ENCODE results near the gene RTN4RL1.

RTN4RL1 gene

DNA sequence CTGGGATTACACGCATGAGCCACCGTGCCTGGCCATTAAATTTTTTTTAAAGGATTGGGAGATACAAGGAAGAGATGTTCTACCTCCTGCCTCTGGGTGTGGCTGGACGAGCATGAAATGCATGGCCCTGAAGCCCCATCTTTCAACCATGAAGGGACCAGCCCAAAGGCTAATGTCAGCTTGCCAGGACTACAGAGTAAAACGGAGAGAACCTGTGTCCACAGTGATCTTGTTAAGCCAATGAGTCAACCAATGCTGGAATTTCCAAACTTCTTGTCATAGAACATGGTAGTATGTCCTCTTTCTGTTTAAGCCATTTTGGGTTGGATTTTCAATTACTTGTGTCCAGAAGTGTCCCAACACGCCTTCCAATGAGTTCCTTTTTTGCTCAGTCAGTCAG, 71.3 kb downstream of the RTN4RL1 start:
- H3K27ac ChIP-seq: no peak overlapping the region
- no peak overlapping the region for H3K9ac ChIP-seq

DNA sequence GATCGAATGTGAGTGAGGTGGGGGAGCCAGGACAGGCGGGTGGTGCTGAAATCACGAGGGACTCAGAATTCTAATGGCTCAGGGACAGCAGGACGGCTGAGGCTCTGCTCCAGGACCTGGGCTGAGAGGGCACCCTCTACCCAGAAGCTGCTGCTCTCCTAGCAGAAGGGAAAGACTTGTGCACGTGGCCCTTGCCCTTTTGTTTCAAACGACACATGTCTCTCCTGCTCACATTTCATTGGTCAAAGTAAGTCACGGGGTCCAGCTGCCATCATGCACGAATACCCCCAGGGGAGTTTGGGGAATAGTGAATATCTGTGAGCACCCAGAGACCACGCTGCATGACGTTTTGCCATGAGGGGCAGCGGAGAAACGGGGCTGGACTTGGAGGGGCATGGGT, 73.2 kb downstream of the RTN4RL1 start:
- peak overlapping the region in 2 of 11 experiments; percentile 6 to 20; a peak in 3 of 22 replicates for H3K4me2 ChIP-seq
- H4K20me1 ChIP-seq: no peaks in the 10 kb centered on the region
- no peak overlapping the region for H3K4me3 ChIP-seq
- TF ChIP-seq Cebpa-rat (IDR thresholded peaks at IDR 0.05): no peak
- no peaks in the 10 kb centered on the region for H3K27me3 ChIP-seq
- no peak overlapping the region for H3K9ac ChIP-seq
- peaks cover 0 to 43% (median 19%) of the 10 kb centered on the region in 10 experiments; a peak in 13 of 20 replicates for H3K4me1 ChIP-seq
- H3K9me3 ChIP-seq (replicated peaks in 1 of 11): peaks cover 0 to 5% (median 0%) of the 10 kb centered on the region in 11 experiments; a peak in 1 of 22 replicates
- no peaks in the 10 kb centered on the region for H3K36me3 ChIP-seq
- 0 out of 22 replicates have a peak overlapping the region, but pooled peaks of 1 of the 11 experiments have one; percentile 22 for H3K27ac ChIP-seq

More for the DNA sequence above, 71.3 kb downstream of the RTN4RL1 start:
- Histone ChIP-seq H4K20me1 (no peaks in the 10 kb centered on the region), H3K9me3 (replicated peaks in 1 of 11) (peaks cover 0 to 5% (median 0%) of the 10 kb centered on the region in 11 experiments; a peak in 1 of 22 replicates), H3K27me3 (no peaks in the 10 kb centered on the region), H3K36me3 (no peaks in the 10 kb centered on the region), H3K4me2 (no peak overlapping the region), H3K4me3 (no peak overlapping the region), H3K4me1 (peaks cover 9 to 48% (median 31%) of the 10 kb centered on the region in 10 experiments)
- TF ChIP-seq Cebpa-rat (IDR thresholded peaks at IDR 0.05): no peak

DNA sequence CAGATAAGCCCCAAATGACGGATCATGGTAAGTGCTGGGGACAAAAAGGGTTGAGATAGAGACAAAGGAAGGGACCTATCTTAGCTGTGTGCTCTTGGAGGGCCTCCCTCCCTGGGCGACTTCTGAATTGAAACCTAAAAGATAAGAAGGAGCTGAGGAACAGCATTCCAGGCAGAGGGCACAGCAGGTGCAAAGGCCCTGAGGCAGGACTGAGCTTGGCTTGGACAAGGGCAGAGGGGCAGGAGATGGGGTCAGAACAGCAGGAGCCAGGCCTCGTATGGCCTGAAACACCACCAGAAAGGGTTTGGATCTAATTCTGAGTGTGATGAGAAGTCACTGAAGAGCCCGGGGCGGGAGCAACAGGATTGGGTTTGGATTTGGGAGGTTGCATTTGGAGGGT, 75.4 kb downstream of the RTN4RL1 start:
- Histone ChIP-seq H3K36me3 (no peaks in the 10 kb centered on the region), H3K9me3 (replicated peaks in 1 of 11) (peaks cover 0 to 5% (median 0%) of the 10 kb centered on the region in 11 experiments; a peak in 1 of 22 replicates), H3K9ac (no peak overlapping the region), H3K27me3 (no peaks in the 10 kb centered on the region), H3K4me3 (no peak overlapping the region), H4K20me1 (no peaks in the 10 kb centered on the region), H3K4me2 (peak overlapping the region in 5 of 11 experiments; percentile 3 to 53 (median 34); a peak in 3 of 22 replicates), H3K4me1 (peaks cover 0 to 41% (median 22%) of the 10 kb centered on the region in 10 experiments; a peak in 13 of 20 replicates), H3K27ac (no peak overlapping the region)
- no peak for TF ChIP-seq Cebpa-rat (IDR thresholded peaks at IDR 0.05)

DNA sequence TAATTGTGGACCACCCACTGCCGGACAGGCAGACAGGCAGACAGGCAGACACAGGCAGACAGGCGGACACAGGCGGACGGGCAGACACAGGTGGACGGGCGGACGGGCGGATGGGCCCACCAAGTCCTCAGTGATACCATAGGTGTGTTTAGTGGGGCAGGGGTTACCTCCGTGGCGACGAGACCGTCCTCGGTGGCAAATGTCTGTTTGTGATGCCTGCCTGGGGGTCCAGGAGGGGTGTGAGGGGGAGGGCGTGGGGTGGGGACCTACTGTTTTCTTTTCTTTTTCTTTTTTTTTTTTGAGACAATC, 76.7 kb downstream of the RTN4RL1 start:
- H3K4me3 ChIP-seq: no peak overlapping the region
- H3K9ac ChIP-seq: no peak overlapping the region
- H3K36me3 ChIP-seq: no peaks in the 10 kb centered on the region
- H3K27ac ChIP-seq: no peak overlapping the region; a peak in 1 of 22 replicates
- H3K4me1 ChIP-seq: peaks cover 0 to 41% (median 22%) of the 10 kb centered on the region in 10 experiments; a peak in 13 of 20 replicates
- H3K9me3 ChIP-seq (replicated peaks in 1 of 11): peaks cover 0 to 5% (median 0%) of the 10 kb centered on the region in 11 experiments; a peak in 1 of 22 replicates
- H3K4me2 ChIP-seq: peak overlapping the region in 5 of 11 experiments; percentile 17 to 53 (median 30); a peak in 8 of 22 replicates
- no peak for TF ChIP-seq Cebpa-rat (IDR thresholded peaks at IDR 0.05)
- H3K27me3 ChIP-seq: no peaks in the 10 kb centered on the region
- H4K20me1 ChIP-seq: peaks cover 0 to 5% (median 0%) of the 10 kb centered on the region in 11 experiments; a peak in 2 of 22 replicates

DNA sequence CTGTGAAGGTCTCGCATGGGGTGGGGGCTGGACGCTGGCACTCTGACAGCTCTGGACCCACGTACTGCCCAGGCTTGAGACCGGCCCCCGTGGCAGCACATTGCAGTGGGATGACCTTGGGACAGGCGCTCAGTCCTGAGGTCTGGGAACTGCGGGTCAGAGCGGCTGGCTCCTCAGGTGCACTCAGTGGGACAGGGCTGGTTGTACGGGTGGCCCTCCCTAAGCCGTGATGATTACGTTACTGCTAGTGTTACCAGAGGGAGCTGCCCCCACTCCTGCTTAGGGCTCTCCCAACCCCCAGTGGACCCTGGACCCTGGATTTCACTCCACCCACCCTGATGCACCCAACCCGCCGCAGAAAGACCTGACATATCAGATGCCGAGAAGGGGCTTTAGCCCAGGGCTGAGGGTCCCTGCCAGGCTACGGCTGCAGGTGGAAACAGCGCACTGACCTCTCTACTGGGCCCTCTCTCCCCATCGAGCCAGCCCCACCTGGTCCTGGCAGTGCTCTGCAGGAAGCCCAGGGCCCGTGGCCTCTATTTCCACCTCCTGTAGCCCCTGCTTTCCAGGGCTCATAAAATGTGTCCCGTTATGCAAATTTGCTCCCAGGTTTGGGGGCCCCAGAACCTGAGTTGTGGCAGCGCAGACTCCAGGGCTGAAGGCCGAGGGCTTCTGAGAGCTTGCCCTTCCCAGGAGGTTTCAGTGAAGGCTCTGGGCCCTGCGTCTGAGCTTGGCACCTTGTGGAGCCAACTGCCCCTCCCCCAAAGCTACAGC, 77.2 kb downstream of the RTN4RL1 start:
- Histone ChIP-seq H3K4me1 (peaks cover 0 to 42% (median 22%) of the 10 kb centered on the region in 10 experiments; a peak in 13 of 20 replicates), H3K36me3 (no peaks in the 10 kb centered on the region), H3K27ac (no peak overlapping the region; a peak in 1 of 22 replicates), H3K27me3 (no peaks in the 10 kb centered on the region), H3K4me3 (no peak overlapping the region), H4K20me1 (peaks cover 0 to 10% (median 0%) of the 10 kb centered on the region in 11 experiments; a peak in 3 of 22 replicates), H3K4me2 (peak overlapping the region in 5 of 11 experiments; percentile 17 to 36 (median 30); a peak in 7 of 22 replicates), H3K9ac (0 out of 22 replicates have a peak overlapping the region, but pooled peaks of 2 of the 11 experiments have one; percentile 3 to 23), H3K9me3 (replicated peaks in 1 of 11) (peaks cover 0 to 5% (median 0%) of the 10 kb centered on the region in 11 experiments; a peak in 1 of 22 replicates)
- no peak for TF ChIP-seq Cebpa-rat (IDR thresholded peaks at IDR 0.05)

DNA sequence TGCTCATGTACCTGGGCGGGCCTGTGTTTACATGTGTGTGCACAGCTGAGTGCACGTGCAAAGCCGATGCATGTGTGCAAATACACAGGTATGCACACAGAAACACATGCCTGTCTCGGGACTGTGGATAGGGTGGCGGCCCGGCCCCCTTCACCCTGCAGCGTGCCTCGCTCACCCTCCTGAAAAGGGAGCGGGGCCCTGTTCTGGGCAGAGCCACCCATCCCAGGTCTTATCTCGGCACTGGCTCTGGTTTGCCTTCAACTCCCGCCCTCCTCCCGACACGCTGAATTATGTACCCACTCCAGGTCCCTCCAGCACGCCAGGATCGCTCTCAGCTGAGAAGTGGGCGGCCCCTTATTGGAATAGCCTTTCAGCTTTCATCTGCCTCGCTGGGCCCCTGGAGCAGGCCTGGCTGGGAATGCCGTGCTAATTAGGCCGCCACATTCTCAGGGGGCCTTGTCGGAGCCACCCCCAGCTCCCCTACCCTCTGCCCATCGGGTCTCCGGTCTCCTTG, 77.8 kb downstream of the RTN4RL1 start:
- Histone ChIP-seq H3K27me3 (no peaks in the 10 kb centered on the region), H3K9me3 (replicated peaks in 1 of 11) (peaks cover 0 to 5% (median 0%) of the 10 kb centered on the region in 11 experiments; a peak in 1 of 22 replicates), H4K20me1 (peaks cover 0 to 16% (median 4%) of the 10 kb centered on the region in 11 experiments; a peak in 5 of 22 replicates), H3K4me3 (no peak overlapping the region), H3K4me1 (peaks cover 0 to 45% (median 22%) of the 10 kb centered on the region in 10 experiments; a peak in 13 of 20 replicates), H3K36me3 (no peaks in the 10 kb centered on the region), H3K4me2 (no peak overlapping the region), H3K27ac (no peak overlapping the region), H3K9ac (no peak overlapping the region)
- no peak for TF ChIP-seq Cebpa-rat (IDR thresholded peaks at IDR 0.05)

DNA sequence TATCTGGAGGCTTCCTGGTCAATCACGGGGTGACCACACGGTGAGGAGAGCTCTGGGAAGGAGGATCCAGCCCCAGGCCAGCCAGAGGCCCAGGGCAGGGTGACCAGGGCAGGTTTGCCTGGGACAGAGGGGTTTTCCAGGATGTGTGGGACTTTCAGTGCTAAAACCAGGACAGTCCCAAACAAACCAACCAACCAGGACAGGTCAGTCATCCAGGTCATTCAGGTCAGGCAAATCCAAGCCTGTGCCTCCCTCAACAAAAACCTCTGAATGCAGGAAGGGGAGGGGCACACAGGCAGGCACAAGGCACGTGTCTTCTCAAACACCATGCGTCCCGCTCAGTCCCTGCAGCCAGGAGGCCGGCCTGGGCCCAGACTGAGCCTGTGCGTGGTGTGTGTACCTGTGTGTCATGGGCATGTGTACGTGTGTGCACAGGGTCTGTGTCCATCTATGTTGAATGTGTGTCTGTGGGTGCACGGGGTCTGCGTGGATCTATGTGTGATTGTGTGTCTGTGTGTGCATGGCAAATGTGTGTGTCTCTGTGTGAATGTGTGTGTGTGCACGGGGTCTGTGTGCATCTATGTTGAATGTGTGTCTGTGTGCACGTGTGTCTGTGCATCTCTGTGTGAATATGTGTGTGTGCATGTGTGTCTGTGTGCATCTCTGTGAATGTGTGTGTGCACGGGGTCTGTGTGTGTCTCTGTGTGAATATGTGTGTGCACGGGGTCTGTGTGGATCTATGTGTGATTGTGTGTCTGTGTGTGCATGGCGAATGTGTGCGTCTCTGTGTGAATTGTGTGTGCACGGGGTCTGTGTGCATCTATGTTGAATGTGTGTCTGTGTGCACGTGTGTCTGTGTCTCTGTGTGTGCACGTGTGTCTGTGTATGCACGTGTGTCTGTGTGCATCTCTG, 78.9 kb downstream of the RTN4RL1 start:
- H3K9me3 ChIP-seq (replicated peaks in 1 of 11): no peaks in the 10 kb centered on the region
- TF ChIP-seq Cebpa-rat (IDR thresholded peaks at IDR 0.05): no peak
- no peaks in the 10 kb centered on the region for H3K36me3 ChIP-seq
- H3K4me1 ChIP-seq: peaks cover 0 to 46% (median 26%) of the 10 kb centered on the region in 10 experiments; a peak in 14 of 20 replicates
- H3K9ac ChIP-seq: peak overlapping the region in 3 of 11 experiments; percentile 11 to 38 (median 31); a peak in 3 of 22 replicates
- H3K4me2 ChIP-seq: no peak overlapping the region
- no peak overlapping the region for H3K4me3 ChIP-seq
- no peaks in the 10 kb centered on the region for H3K27me3 ChIP-seq
- H3K27ac ChIP-seq: no peak overlapping the region
- peaks cover 0 to 22% (median 4%) of the 10 kb centered on the region in 11 experiments; a peak in 6 of 22 replicates for H4K20me1 ChIP-seq

DNA sequence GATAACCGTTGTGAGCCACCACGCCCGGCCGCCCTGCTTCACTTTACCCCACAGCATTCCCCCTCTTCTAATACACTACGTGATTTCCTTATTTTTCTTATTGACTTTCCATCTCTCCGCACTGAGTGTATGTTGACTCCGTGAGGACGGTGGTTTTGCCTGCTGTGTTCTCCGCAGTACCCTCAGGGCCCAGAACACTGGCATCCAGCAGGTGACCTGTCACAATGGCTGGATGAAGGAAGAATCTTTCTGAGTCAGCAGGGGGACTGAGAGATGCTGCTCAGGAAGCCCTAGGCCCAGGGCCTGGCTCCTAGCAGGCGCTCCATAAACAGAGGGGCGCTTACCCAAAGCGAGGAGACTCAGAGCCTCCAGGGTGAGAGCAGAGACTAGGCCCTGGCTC, 79.5 kb downstream of the RTN4RL1 start:
- Histone ChIP-seq H3K4me3 (no peak overlapping the region), H3K4me1 (peaks cover 0 to 52% (median 32%) of the 10 kb centered on the region in 10 experiments; a peak in 16 of 20 replicates), H3K4me2 (no peak overlapping the region), H3K27ac (no peak overlapping the region), H3K9me3 (replicated peaks in 1 of 11) (no peaks in the 10 kb centered on the region), H3K36me3 (no peaks in the 10 kb centered on the region), H3K27me3 (no peaks in the 10 kb centered on the region), H4K20me1 (peaks cover 0 to 28% (median 4%) of the 10 kb centered on the region in 11 experiments; a peak in 7 of 22 replicates), H3K9ac (peak overlapping the region in 3 of 11 experiments; percentile 11 to 38 (median 31); a peak in 3 of 22 replicates)
- TF ChIP-seq Cebpa-rat (IDR thresholded peaks at IDR 0.05): no peak

All from BLaER1 treated with 17β-estradiol and CSF1 and Interleukin-3, amounts not matched to agents 10 nM and 100 nM (cell line).